Heart left ventricle (tissue), 16 donors: ENCODE results near the gene EMC8. TPM values are rescaled to one million over a fixed set of nuclear protein-coding genes. Genes with fewer than 3 reads are reported as not detected.

Experiments
- ATAC-seq, 4 donors: fragments of 200-7000 bp; cut with Tn5 transposase; one replicate each; pipeline ENCODE4 v1.9.1; 2020 to 2022; ENCODE audit warnings: moderate library complexity in 4 of 4, mild to moderate bottlenecking in 3 of 4, moderate number of reproducible peaks in 1 of 4
- DNase-seq, 5 donors: peaks; one replicate each; pipeline ENCODE4 v3.0.0-alpha.2; 2020
- H3K27ac ChIP-seq, 12 donors: fragments of 200-600 bp; sonication (generic) in 4 of 12; one replicate each; pipeline versions ENCODE4 v1.5.0 to v1.8.0; 2016 to 2022; ENCODE audit warnings: mild to moderate bottlenecking in 2 of 12
- H3K27me3 ChIP-seq, 9 donors: fragments of 200-600 bp; sonication (generic) in 2 of 9; one replicate each; pipeline versions ENCODE4 v1.5.1 to v1.8.0; 2016 to 2022; ENCODE audit warnings: mild to moderate bottlenecking in 3 of 9
- H3K36me3 ChIP-seq, 9 donors: fragments of 200-600 bp; sonication (generic) in 2 of 9; one replicate each; pipeline versions ENCODE4 v1.5.0 to v1.8.0; 2018 to 2022; ENCODE audit warnings: mild to moderate bottlenecking in 2 of 9
- H3K4me1 ChIP-seq, 12 donors: fragments of 200-600 bp; sonication (generic) in 4 of 12; one replicate each; pipeline versions ENCODE4 v1.5.0 to v1.8.0; 2016 to 2022; ENCODE audit warnings: mild to moderate bottlenecking in 3 of 12
- H3K4me3 ChIP-seq, 12 donors: fragments of 200-600 bp; sonication (generic) in 4 of 12; one replicate each; pipeline versions ENCODE4 v1.5.0 to v1.8.0; 2017 to 2022; ENCODE audit warnings: mild to moderate bottlenecking in 9 of 12, moderate library complexity in 4 of 12
- H3K9me3 ChIP-seq, 12 donors: fragments of 200-600 bp; sonication (generic) in 4 of 12; one replicate each; pipeline versions ENCODE4 v1.5.0 to v1.8.0; 2016 to 2022; ENCODE audit warnings: mild to moderate bottlenecking in 1 of 12
- CTCF ChIP-seq, 12 donors: fragments of 200-600 bp; sonication (generic) in 4 of 12; IDR thresholded peaks; one replicate each; pipeline versions ENCODE4 v1.5.0 to v1.8.0; 2018 to 2022; ENCODE audit warnings: antibody characterized with exemption in 12 of 12, mild to moderate bottlenecking in 5 of 12
- POLR2A ChIP-seq, 2 donors: fragments of 450-650 bp; IDR thresholded peaks; one replicate each; pipeline ENCODE4 v1.6.1; 2017; ENCODE audit warnings: antibody characterized with exemption in 2 of 2, mild to moderate bottlenecking in 2 of 2, moderate library complexity in 2 of 2
- WGBS, 4 donors: extraction: QIAGEN DNeasy Blood & Tissue Kit in 2 of 4; methylation state at CpG; one replicate each; pipeline versions ENCODE4 v1.1.5 to v1.1.7; 2013 to 2018; 5-methylcytosine and 5-hydroxymethylcytosine counted together
- intact Hi-C, 10 donors: fragments of 100-400 bp; cut with DNase I; formaldehyde crosslinking; loops; one replicate each; pipeline versions ENCODE4 v1.11.1 to v1.14.2; 2022
- polyA plus RNA-seq, 2 donors: library from polyadenylated mRNA; stranded (reverse); fragments of 200-250 nt; gene quantifications; one replicate each; pipeline ENCODE4 v1.2.3, GENCODE V29; 2013
- total RNA-seq, 9 donors: library from RNA; depleted of rRNA in 2 of 9; stranded (reverse); fragments of >200 nt in 2 of 9; fragmentation: NEBNext Ultra II Directional in 3 of 9; extraction: Animal tissue kit (Norgen Biotek cat#: 25700) in 3 of 9; gene quantifications; one replicate each; pipeline versions ENCODE4 v1.1.0 to v1.2.4, GENCODE V29; 2016 to 2023
- donor health status: ischemic (EF 13 %, LVEDD 7.1; RV severe dilation, severe dysfunction).
- donor health status: healthy with polysubstance abuse.
- donor health status: DM: no; HTN: yes; CAD: no.
- donor health status: DM: no; HTN: no; CAD: no.
- donor health status: ischemic (EF 25% LVEDD 6.9; RV normal size, moderate dysfunction).
- donor health status: ischemic (EF 25% LVEDD 5.7; RV mildly dilated, moderate dysfunction).
- donor health status: healthy.
- donor health status: DM: yes; HTN: yes; CAD: no.
- donor health status: ischemic (EF 35%, LVEDD 5.7; RV mildly dilated, moderate dysfunction).
- donor health status: nonischemic (EF 11% LVEDD 7.7; RV severe dilation, severe dysfunction).
- donor health status: DM: yes; HTN: yes; CAD: no.
- donor health status: PGD.
- donor health status: ischemic (EF 29% LVEDD 5.4; RV normal size, mild dysfunction).
- donor health status: nonischemic (EF 23%, LVEDD 6.1; RV moderate dilation, normal function).

The EMC8 gene
- total and polyA plus RNA-seq, 11 donors = 9.2 to 39.1 (median 24.4) TPM

DNA sequence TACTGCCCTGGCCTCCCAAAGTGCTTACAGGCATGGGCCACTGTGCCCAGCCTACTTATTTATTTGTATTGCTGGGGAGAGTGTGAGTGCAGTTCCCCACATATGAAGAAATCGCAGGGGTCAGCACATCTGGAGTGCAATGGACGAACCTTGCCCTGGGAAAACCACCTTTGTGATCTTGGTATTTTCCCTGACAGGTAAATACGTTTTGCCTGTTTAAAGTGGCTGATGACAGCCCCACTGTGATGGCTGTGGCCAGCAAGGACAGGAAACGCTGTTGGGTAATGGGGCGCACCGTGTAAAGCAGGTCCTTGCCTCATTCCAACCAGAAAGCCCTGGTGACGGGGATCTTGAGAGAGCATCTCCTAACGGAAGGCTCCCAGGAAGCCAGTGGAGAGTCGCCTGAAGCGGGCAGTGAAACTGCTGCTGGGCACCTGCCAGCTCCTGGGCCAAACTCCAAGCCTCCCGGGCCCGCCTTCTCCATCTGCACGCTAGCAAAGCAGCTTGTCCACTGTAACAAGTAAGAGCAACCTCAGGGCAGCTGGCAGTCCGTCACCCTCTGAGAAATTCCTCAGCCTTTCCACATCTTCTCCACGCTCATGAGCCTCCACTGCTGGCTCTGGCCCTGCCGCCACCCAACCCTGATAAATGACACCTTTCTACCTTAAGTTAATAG is 17.5 kb downstream of the EMC8 start:
- intact Hi-C loops = no loop called here
- Histone ChIP-seq H3K36me3 (peaks cover 0 to 80% (median 60%) of the 10 kb centered on the region in 9 donors), H3K27me3 (no peaks in the 10 kb centered on the region), H3K4me3 (no peak overlapping the region), H3K4me1 (peaks cover 0 to 11% (median 0%) of the 10 kb centered on the region in 12 donors), H3K9me3 (no peaks in the 10 kb centered on the region), H3K27ac (peak overlapping the region in 1 of 12 donors; percentile 7)
- WGBS, 4 donors = 55 to 71% (median 65%) methylated on average over 16 of the region's 16 CpGs
- TF ChIP-seq CTCF (IDR thresholded peaks at IDR 0.05) (no peak), POLR2A (IDR thresholded peaks at IDR 0.05) (no peak)
- DNase-seq (peak in 4 of 5 donors; percentile 33 to 59 (median 56)), ATAC-seq (peak; percentile 70 to 84 (median 72))

GRCh38 chr16:85781156-85781555 is 18.2 kb downstream of the EMC8 start:
- DNase-seq (no peak), ATAC-seq (no peak)
- H3K4me3 ChIP-seq = no peak overlapping the region
- intact Hi-C loops = no loop called here
- no peak for TF ChIP-seq CTCF (IDR thresholded peaks at IDR 0.05)
- TF ChIP-seq POLR2A (IDR thresholded peaks at IDR 0.05) = no peak
- peaks cover 0 to 80% (median 57%) of the 10 kb centered on the region in 9 donors for H3K36me3 ChIP-seq
- no peaks in the 10 kb centered on the region for H3K27me3 ChIP-seq
- no peaks in the 10 kb centered on the region for H3K9me3 ChIP-seq
- H3K4me1 ChIP-seq = peaks cover 0 to 11% (median 0%) of the 10 kb centered on the region in 12 donors
- H3K27ac ChIP-seq = no peak overlapping the region
- 85 to 92% (median 89%) methylated on average over 10 of the region's 10 CpGs for WGBS, 4 donors

- TF ChIP-seq CTCF (IDR thresholded peaks at IDR 0.05) = no peak
- TF ChIP-seq POLR2A (IDR thresholded peaks at IDR 0.05) = no peak
- Histone ChIP-seq H3K4me1 (peaks cover 0 to 11% (median 0%) of the 10 kb centered on the region in 12 donors), H3K9me3 (no peaks in the 10 kb centered on the region), H3K4me3 (no peak overlapping the region), H3K27ac (no peak overlapping the region), H3K27me3 (no peaks in the 10 kb centered on the region), H3K36me3 (peaks cover 0 to 77% (median 55%) of the 10 kb centered on the region in 9 donors)
- 89 to 94% (median 92%) methylated on average over 26 of the region's 26 CpGs for WGBS, 4 donors
- intact Hi-C loops = no loop called here
- DNase-seq (no peak), ATAC-seq (no peak)
Observed at GRCh38 chr16:85780281-85780680, 19.1 kb downstream of the EMC8 start.

DNA sequence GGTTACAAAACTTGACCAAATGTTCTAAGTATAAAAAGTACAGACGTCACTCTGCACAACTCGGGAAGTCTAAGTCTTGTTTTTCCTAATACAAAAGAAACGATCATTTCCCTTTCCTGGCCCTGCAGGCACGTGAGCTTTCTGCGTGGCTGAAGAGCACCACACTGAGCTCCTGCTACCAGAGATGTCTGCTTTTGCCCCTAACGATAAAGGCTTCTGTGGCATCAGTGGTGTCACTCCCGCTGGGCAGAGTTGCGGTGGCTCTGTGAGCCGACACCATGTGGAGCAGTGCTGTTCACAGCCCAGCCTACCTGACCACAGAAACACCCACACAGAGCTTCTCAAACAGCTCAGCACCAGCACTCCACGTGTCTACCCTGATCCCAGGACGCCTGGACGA is 20.5 kb downstream of the EMC8 start:
- no peak overlapping the region for H3K4me3 ChIP-seq
- WGBS, 4 donors = 64 to 78% (median 69%) methylated on average over 12 of the region's 12 CpGs
- TF ChIP-seq POLR2A (IDR thresholded peaks at IDR 0.05) = no peak
- no peak for TF ChIP-seq CTCF (IDR thresholded peaks at IDR 0.05)
- DNase-seq = no peak
- peak in 1 of 4 donors; percentile 69 for ATAC-seq
- H3K9me3 ChIP-seq = no peaks in the 10 kb centered on the region
- no peaks in the 10 kb centered on the region for H3K27me3 ChIP-seq
- intact Hi-C loops = no loop called here
- H3K4me1 ChIP-seq = peaks cover 0 to 11% (median 0%) of the 10 kb centered on the region in 12 donors
- peak overlapping the region in 2 of 12 donors; percentile 29 to 42 for H3K27ac ChIP-seq
- H3K36me3 ChIP-seq = peaks cover 0 to 75% (median 50%) of the 10 kb centered on the region in 9 donors
